Neural crest cell (in vitro differentiated cells): ENCODE results near the gene GATM. TPM values are rescaled to one million over a fixed set of nuclear protein-coding genes. Genes with fewer than 3 reads are reported as not detected.
"Not testable (repeated sequence)": the region's sequence is repeated elsewhere in the genome, so short reads cannot be mapped to it uniquely, and the experiment has no call there.

Experiments
- DNase-seq: peaks from one replicate; pipeline ENCODE4 v3.0.0; 2021; ENCODE audit warnings: low read depth, mixed read lengths, low spot score
- H3K27ac Mint-ChIP-seq: one replicate; pipeline ENCODE4 v1.8.0; 2021; ENCODE audit warnings: mild to moderate bottlenecking, mixed read lengths; ENCODE audit not compliant: unreplicated experiment
- H3K27me3 Mint-ChIP-seq: 2 replicates; pipeline ENCODE4 v1.8.0; 2021; ENCODE audit warnings: low read depth, mild to moderate bottlenecking, mixed read lengths
- H3K36me3 Mint-ChIP-seq: 2 replicates; pipeline ENCODE4 v1.8.0; 2021; ENCODE audit warnings: low read depth, mild to moderate bottlenecking, mixed read lengths
- H3K4me1 Mint-ChIP-seq: 2 replicates; pipeline ENCODE4 v1.8.0; 2021; ENCODE audit warnings: mixed read lengths
- H3K4me3 Mint-ChIP-seq: one replicate; pipeline ENCODE4 v1.8.0; 2021; ENCODE audit warnings: mild to moderate bottlenecking, mixed read lengths
- H3K9me3 Mint-ChIP-seq: 2 replicates; pipeline ENCODE4 v1.8.0; 2021; ENCODE audit warnings: mixed read lengths
- total RNA-seq: library from RNA; stranded (reverse); gene quantifications from 2 replicates; pipeline ENCODE4 v1.2.1, GENCODE V29; 2021
- TF ChIP-seq, protein P1 (sequence below): fragments of 200-600 bp; sonication (generic); conservative IDR thresholded peaks from 2 replicates; pipeline ENCODE4 v1.5.0; 2021; ENCODE audit warnings: antibody characterized with exemption, mild to moderate bottlenecking

The GATM gene
- total RNA-seq, 1 donor from 2014 or later = 9.7 TPM

DNA sequence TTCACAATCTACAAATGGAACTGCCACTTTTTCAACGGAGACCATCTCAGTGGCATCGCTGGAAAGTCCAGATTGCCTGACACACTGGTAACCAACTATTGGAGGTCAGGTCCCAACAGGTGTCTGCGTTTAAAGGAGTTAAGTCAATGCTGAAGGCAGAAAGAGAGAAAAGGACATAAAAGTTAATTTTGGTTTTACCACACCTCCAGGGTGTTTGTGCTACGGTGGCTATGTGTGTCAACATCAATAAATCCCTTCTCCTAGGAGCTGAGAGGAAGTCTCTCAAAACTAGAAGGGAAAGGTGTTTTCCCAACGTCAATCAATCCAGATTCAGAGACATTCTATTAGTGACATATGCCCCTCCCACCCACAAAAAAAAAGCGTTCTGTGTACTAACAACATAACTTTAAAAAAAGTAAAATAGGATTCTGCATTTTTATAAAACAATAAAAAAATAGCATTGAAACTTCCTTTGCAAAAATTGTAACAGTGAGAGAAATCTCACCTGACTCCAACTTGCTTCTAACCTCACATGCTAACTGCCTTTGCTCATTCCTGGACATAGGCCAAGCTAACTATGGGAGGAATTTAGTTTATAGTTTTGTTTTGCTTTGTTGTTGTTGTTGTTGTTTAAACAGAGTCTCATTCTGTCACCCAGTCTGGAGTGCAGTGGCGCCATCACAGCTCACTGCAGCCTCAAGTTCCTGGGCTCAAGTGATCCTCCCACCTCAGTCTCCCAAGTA, 58.7 kb downstream of the GATM start:
- TF ChIP-seq, protein P1, sequence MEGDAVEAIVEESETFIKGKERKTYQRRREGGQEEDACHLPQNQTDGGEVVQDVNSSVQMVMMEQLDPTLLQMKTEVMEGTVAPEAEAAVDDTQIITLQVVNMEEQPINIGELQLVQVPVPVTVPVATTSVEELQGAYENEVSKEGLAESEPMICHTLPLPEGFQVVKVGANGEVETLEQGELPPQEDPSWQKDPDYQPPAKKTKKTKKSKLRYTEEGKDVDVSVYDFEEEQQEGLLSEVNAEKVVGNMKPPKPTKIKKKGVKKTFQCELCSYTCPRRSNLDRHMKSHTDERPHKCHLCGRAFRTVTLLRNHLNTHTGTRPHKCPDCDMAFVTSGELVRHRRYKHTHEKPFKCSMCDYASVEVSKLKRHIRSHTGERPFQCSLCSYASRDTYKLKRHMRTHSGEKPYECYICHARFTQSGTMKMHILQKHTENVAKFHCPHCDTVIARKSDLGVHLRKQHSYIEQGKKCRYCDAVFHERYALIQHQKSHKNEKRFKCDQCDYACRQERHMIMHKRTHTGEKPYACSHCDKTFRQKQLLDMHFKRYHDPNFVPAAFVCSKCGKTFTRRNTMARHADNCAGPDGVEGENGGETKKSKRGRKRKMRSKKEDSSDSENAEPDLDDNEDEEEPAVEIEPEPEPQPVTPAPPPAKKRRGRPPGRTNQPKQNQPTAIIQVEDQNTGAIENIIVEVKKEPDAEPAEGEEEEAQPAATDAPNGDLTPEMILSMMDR = no peak
- no peak overlapping the region for H3K27ac Mint-ChIP-seq

DNA sequence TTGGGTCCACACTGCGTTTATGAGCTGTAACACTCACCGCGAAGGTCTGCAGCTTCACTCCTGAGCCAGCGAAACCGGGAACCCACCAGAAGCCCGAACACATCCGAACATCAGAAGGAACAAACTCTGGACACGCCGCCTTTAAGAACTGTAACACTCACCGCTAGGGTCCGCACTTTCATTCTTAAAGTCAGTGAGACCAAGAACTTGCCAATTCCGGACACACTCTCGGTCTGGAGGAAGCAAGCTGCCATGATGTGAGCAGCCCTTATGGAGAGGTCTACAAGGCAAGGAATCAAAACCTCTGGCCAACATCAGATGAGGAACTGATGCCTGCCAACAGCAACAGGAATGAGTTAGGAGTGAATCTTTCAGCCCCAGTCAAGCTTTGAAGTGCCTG, 63.4 kb downstream of the GATM start:
- DNase-seq = peak; percentile 9
- H3K4me1 Mint-ChIP-seq = peaks cover 4% of the 10 kb centered on the region
- H3K9me3 Mint-ChIP-seq = no peaks in the 10 kb centered on the region
- H3K27ac Mint-ChIP-seq = no peak overlapping the region
- no peak overlapping the region for H3K4me3 Mint-ChIP-seq
- no peaks in the 10 kb centered on the region for H3K27me3 Mint-ChIP-seq
- TF ChIP-seq, protein P1 = peak; percentile 51
- no peaks in the 10 kb centered on the region for H3K36me3 Mint-ChIP-seq

More for the DNA sequence above, 58.7 kb downstream of the GATM start:
- H3K4me3 Mint-ChIP-seq = no peak overlapping the region
- no peak for DNase-seq
- H3K27me3 Mint-ChIP-seq = peaks cover 3% of the 10 kb centered on the region
- H3K4me1 Mint-ChIP-seq = peaks cover 4% of the 10 kb centered on the region
- H3K9me3 Mint-ChIP-seq = no peaks in the 10 kb centered on the region
- no peaks in the 10 kb centered on the region for H3K36me3 Mint-ChIP-seq

DNA sequence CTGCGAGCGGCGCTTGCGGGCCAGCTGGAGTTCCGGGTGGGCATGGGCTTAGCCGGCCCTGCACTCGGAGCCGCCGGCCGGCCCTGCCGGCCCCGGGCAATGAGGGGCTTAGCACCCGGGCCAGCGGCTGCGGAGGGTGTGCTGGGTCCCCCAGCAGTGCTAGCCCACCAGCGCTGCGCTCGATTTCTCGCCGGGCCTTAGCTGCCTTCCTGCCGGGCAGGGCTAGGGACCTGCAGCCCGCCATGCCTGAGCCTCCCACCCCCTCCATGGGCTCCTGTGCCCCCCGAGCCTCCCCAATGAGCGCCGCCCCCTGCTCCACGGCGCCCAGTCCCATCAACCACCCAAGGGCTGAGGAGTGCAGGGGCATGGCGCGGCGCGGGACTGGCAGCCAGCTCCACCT, 64.2 kb downstream of the GATM start:
- not testable (repeated sequence) for H3K4me1 Mint-ChIP-seq, H3K36me3 Mint-ChIP-seq, H3K27ac Mint-ChIP-seq, DNase-seq, H3K4me3 Mint-ChIP-seq, H3K27me3 Mint-ChIP-seq, H3K9me3 Mint-ChIP-seq

Other genes with a start within 250 kb of the GATM start
- not detected in 2 replicates for gene DUOXA1, start 248.7 kb downstream of the GATM start, total RNA-seq
- gene DUOX1, start 248.6 kb downstream of the GATM start, total RNA-seq = not detected in 2 replicates
- 55.0 and 59.0 TPM in 2 replicates for gene SHF, start 190.6 kb downstream of the GATM start, total RNA-seq
- not detected in 2 replicates for gene SLC28A2, start 126.3 kb downstream of the GATM start, total RNA-seq
- gene SLC30A4, start 144.2 kb upstream of the GATM start, total RNA-seq = 2.7 TPM in 2 replicates
- gene BLOC1S6, start 208.8 kb upstream of the GATM start, total RNA-seq = 54.4 and 60.0 TPM in 2 replicates